Heart left ventricle (tissue), 16 donors: ENCODE measurements around the gene HMHB1. TPM values are rescaled to one million over a fixed set of nuclear protein-coding genes. Genes with fewer than 3 reads are reported as not detected.

Experiments
- ATAC-seq, 4 donors: fragments of 200-7000 bp; cut with Tn5 transposase; one replicate each; pipeline ENCODE4 v1.9.1; 2020 to 2022; ENCODE audit warnings: moderate library complexity in 4 of 4, mild to moderate bottlenecking in 3 of 4, moderate number of reproducible peaks in 1 of 4
- DNase-seq, 5 donors: peaks; one replicate each; pipeline ENCODE4 v3.0.0-alpha.2; 2020
- H3K27ac ChIP-seq, 12 donors: fragments of 200-600 bp; sonication (generic) in 4 of 12; one replicate each; pipeline versions ENCODE4 v1.5.0 to v1.8.0; 2016 to 2022; ENCODE audit warnings: mild to moderate bottlenecking in 2 of 12
- H3K27me3 ChIP-seq, 9 donors: fragments of 200-600 bp; sonication (generic) in 2 of 9; one replicate each; pipeline versions ENCODE4 v1.5.1 to v1.8.0; 2016 to 2022; ENCODE audit warnings: mild to moderate bottlenecking in 3 of 9
- H3K36me3 ChIP-seq, 9 donors: fragments of 200-600 bp; sonication (generic) in 2 of 9; one replicate each; pipeline versions ENCODE4 v1.5.0 to v1.8.0; 2018 to 2022; ENCODE audit warnings: mild to moderate bottlenecking in 2 of 9
- H3K4me1 ChIP-seq, 12 donors: fragments of 200-600 bp; sonication (generic) in 4 of 12; one replicate each; pipeline versions ENCODE4 v1.5.0 to v1.8.0; 2016 to 2022; ENCODE audit warnings: mild to moderate bottlenecking in 3 of 12
- H3K4me3 ChIP-seq, 12 donors: fragments of 200-600 bp; sonication (generic) in 4 of 12; one replicate each; pipeline versions ENCODE4 v1.5.0 to v1.8.0; 2017 to 2022; ENCODE audit warnings: mild to moderate bottlenecking in 9 of 12, moderate library complexity in 4 of 12
- H3K9me3 ChIP-seq, 12 donors: fragments of 200-600 bp; sonication (generic) in 4 of 12; one replicate each; pipeline versions ENCODE4 v1.5.0 to v1.8.0; 2016 to 2022; ENCODE audit warnings: mild to moderate bottlenecking in 1 of 12
- POLR2A ChIP-seq, 2 donors: fragments of 450-650 bp; IDR thresholded peaks; one replicate each; pipeline ENCODE4 v1.6.1; 2017; ENCODE audit warnings: antibody characterized with exemption in 2 of 2, mild to moderate bottlenecking in 2 of 2, moderate library complexity in 2 of 2
- WGBS, 4 donors: extraction: QIAGEN DNeasy Blood & Tissue Kit in 2 of 4; methylation state at CpG; one replicate each; pipeline versions ENCODE4 v1.1.5 to v1.1.7; 2013 to 2018; 5-methylcytosine and 5-hydroxymethylcytosine counted together
- intact Hi-C, 10 donors: fragments of 100-400 bp; cut with DNase I; formaldehyde crosslinking; loops; one replicate each; pipeline versions ENCODE4 v1.11.1 to v1.14.2; 2022
- polyA plus RNA-seq, 2 donors: library from polyadenylated mRNA; stranded (reverse); fragments of 200-250 nt; gene quantifications; one replicate each; pipeline ENCODE4 v1.2.3, GENCODE V29; 2013
- total RNA-seq, 9 donors: library from RNA; depleted of rRNA in 2 of 9; stranded (reverse); fragments of >200 nt in 2 of 9; fragmentation: NEBNext Ultra II Directional in 3 of 9; extraction: Animal tissue kit (Norgen Biotek cat#: 25700) in 3 of 9; gene quantifications; one replicate each; pipeline versions ENCODE4 v1.1.0 to v1.2.4, GENCODE V29; 2016 to 2023
- TF ChIP-seq, protein P1 (sequence below), 12 donors: fragments of 200-600 bp; sonication (generic) in 4 of 12; IDR thresholded peaks; one replicate each; pipeline versions ENCODE4 v1.5.0 to v1.8.0; 2018 to 2022; ENCODE audit warnings: antibody characterized with exemption in 12 of 12, mild to moderate bottlenecking in 5 of 12
- donor health status: ischemic (EF 13 %, LVEDD 7.1; RV severe dilation, severe dysfunction).
- donor health status: healthy with polysubstance abuse.
- donor health status: DM: no; HTN: yes; CAD: no.
- donor health status: DM: no; HTN: no; CAD: no.
- donor health status: ischemic (EF 25% LVEDD 6.9; RV normal size, moderate dysfunction).
- donor health status: ischemic (EF 25% LVEDD 5.7; RV mildly dilated, moderate dysfunction).
- donor health status: healthy.
- donor health status: DM: yes; HTN: yes; CAD: no.
- donor health status: ischemic (EF 35%, LVEDD 5.7; RV mildly dilated, moderate dysfunction).
- donor health status: nonischemic (EF 11% LVEDD 7.7; RV severe dilation, severe dysfunction).
- donor health status: DM: yes; HTN: yes; CAD: no.
- donor health status: PGD.
- donor health status: ischemic (EF 29% LVEDD 5.4; RV normal size, mild dysfunction).
- donor health status: nonischemic (EF 23%, LVEDD 6.1; RV moderate dilation, normal function).

HMHB1 gene
- total and polyA plus RNA-seq, 11 donors: not detected

DNA sequence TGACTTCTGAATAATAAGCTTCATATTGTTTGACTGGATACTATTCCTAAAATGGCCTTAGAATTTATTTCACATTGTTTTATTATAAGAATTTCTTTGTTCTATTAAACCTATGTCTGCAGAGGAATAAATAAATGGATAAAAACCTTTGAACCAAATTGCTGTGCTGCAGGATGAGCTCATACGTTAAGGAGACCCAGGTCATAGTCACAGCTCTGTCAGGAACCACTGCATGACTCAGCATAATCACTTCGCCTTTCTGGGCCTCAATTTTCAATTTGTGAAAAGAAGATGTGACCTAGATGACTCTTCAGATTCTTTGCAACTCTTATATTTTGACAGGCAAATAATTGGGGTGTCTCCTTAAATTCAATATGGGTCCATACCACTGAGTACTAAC lies 36.7 kb upstream of the HMHB1 start:
- H3K4me3 ChIP-seq: no peak overlapping the region
- 78 to 89% (median 87%) methylated on average over 2 of the region's 2 CpGs for WGBS, 4 donors
- no peak for DNase-seq

DNA sequence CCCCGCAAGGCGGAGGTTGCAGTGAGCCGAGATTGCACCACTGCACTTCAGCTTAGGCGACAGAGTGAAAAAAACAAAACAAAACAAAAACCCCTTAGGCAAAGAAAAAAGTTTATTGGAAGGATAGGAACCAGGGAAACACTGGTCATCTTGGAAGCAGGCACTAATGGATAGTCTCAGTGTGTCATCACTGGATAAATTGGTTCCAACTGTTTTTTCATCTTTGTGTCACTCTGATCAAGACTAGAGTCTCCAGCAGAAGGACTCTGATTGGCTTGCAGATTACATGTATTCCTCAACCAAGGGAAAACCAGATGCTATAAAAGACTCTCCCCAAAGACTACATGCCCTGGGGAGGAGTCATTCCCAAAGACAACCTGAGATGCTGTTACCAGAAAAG lies 35.0 kb upstream of the HMHB1 start:
- intact Hi-C loops: no loop called here

More for the DNA sequence above, 36.7 kb upstream of the HMHB1 start:
- Histone ChIP-seq H3K36me3 (no peaks in the 10 kb centered on the region), H3K27ac (no peak overlapping the region), H3K9me3 (peaks cover 0 to 7% (median 0%) of the 10 kb centered on the region in 12 donors), H3K27me3 (no peaks in the 10 kb centered on the region), H3K4me1 (peaks cover 0 to 12% (median 0%) of the 10 kb centered on the region in 12 donors)
- TF ChIP-seq, protein P1, sequence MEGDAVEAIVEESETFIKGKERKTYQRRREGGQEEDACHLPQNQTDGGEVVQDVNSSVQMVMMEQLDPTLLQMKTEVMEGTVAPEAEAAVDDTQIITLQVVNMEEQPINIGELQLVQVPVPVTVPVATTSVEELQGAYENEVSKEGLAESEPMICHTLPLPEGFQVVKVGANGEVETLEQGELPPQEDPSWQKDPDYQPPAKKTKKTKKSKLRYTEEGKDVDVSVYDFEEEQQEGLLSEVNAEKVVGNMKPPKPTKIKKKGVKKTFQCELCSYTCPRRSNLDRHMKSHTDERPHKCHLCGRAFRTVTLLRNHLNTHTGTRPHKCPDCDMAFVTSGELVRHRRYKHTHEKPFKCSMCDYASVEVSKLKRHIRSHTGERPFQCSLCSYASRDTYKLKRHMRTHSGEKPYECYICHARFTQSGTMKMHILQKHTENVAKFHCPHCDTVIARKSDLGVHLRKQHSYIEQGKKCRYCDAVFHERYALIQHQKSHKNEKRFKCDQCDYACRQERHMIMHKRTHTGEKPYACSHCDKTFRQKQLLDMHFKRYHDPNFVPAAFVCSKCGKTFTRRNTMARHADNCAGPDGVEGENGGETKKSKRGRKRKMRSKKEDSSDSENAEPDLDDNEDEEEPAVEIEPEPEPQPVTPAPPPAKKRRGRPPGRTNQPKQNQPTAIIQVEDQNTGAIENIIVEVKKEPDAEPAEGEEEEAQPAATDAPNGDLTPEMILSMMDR (IDR thresholded peaks at IDR 0.05): no peak
- no peak for TF ChIP-seq POLR2A (IDR thresholded peaks at IDR 0.05)
- no peak for ATAC-seq
- intact Hi-C loops: no loop called here

DNA sequence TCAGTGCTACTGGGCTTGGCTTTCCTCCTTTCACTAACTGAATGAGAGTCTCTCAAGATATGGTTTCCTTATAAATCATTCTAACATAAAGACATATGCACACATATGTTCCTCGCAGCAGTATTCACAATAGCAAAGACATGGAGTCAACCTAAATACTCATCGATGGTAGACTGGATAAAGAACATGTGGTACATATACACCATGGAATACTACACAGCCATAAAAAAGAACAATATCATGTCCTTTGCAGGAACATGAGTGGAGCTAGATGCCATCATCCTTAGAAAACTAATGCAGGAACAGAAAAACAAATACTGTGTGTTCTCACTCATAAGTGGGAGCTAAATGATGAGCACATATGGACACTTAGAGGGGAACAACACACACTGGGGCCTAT lies 32.5 kb upstream of the HMHB1 start:
- ATAC-seq: no peak
- intact Hi-C loops: no loop called here
- WGBS, 4 donors: 95 to 99% (median 98%) methylated on average over 2 of the region's 2 CpGs

More for the DNA sequence above, 35.0 kb upstream of the HMHB1 start:
- peaks cover 0 to 7% (median 0%) of the 10 kb centered on the region in 12 donors for H3K9me3 ChIP-seq
- peaks cover 0 to 6% (median 0%) of the 10 kb centered on the region in 12 donors for H3K4me1 ChIP-seq
- WGBS, 4 donors: 82 to 98% (median 89%) methylated on average over 4 of the region's 4 CpGs
- TF ChIP-seq POLR2A (IDR thresholded peaks at IDR 0.05): no peak
- TF ChIP-seq, protein P1 (IDR thresholded peaks at IDR 0.05): no peak
- H3K36me3 ChIP-seq: no peaks in the 10 kb centered on the region
- ATAC-seq (no peak), DNase-seq (no peak)
- H3K27me3 ChIP-seq: no peaks in the 10 kb centered on the region
- H3K4me3 ChIP-seq: no peak overlapping the region
- no peak overlapping the region for H3K27ac ChIP-seq

DNA sequence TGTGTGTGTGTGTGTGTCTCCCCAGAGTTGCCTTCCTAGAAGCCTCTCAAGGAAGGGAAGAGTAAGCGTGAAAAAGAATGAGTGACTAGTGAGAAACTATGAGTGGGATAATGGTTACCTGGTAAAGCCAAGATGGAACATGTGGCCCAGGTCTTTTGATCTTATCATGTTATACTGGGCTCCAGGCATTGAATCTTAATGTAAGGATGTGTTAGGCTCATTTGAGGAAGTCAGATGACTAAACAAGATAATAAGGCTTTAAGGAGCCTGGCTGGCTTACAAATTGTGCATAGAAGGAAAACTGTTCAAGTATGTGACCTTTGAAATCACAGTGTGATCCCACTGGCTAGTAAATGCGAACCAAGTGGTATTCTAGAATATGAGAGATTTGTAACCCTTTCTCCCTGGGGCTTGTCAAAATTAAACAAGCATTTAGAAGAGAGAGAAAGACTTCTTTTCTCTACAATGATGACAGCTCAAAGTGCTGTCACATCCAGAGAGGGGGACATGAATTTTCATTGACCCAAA lies 29.9 kb upstream of the HMHB1 start:
- no peak overlapping the region for H3K27ac ChIP-seq
- WGBS, 4 donors: 59 to 73% (median 64%) methylated on average over 2 of the region's 2 CpGs
- no peak for TF ChIP-seq POLR2A (IDR thresholded peaks at IDR 0.05)
- TF ChIP-seq, protein P1 (IDR thresholded peaks at IDR 0.05): no peak
- H3K27me3 ChIP-seq: no peaks in the 10 kb centered on the region
- peaks cover 0 to 3% (median 0%) of the 10 kb centered on the region in 12 donors for H3K4me1 ChIP-seq
- DNase-seq (no peak), ATAC-seq (no peak)
- H3K36me3 ChIP-seq: no peaks in the 10 kb centered on the region
- intact Hi-C loops: no loop called here
- peaks cover 0 to 7% (median 0%) of the 10 kb centered on the region in 12 donors for H3K9me3 ChIP-seq
- H3K4me3 ChIP-seq: no peak overlapping the region

More for the DNA sequence above, 32.5 kb upstream of the HMHB1 start:
- Histone ChIP-seq H3K9me3 (peaks cover 0 to 7% (median 0%) of the 10 kb centered on the region in 12 donors), H3K4me3 (no peak overlapping the region), H3K4me1 (peaks cover 0 to 6% (median 0%) of the 10 kb centered on the region in 12 donors), H3K27me3 (no peaks in the 10 kb centered on the region), H3K36me3 (no peaks in the 10 kb centered on the region), H3K27ac (no peak overlapping the region)
- no peak for DNase-seq
- no peak for TF ChIP-seq POLR2A (IDR thresholded peaks at IDR 0.05)
- TF ChIP-seq, protein P1 (IDR thresholded peaks at IDR 0.05): no peak
